Testis (tissue), 3 donors: ENCODE measurements around the gene BAZ1A. TPM values are rescaled to one million over a fixed set of nuclear protein-coding genes. Genes with fewer than 3 reads are reported as not detected.

Source experiments
- DNase-seq: peaks from one replicate; pipeline ENCODE4 v3.0.0-alpha.2; 2019
- H3K27ac ChIP-seq, 2 donors: fragments of 200-600 bp; sonication (generic); one replicate each; pipeline ENCODE4 v1.5.1; 2019
- H3K27me3 ChIP-seq: fragments of 200-600 bp; sonication (generic); one replicate; pipeline ENCODE4 v1.5.1; 2019
- H3K36me3 ChIP-seq: fragments of 200-600 bp; sonication (generic); one replicate; pipeline ENCODE4 v1.5.1; 2017; ENCODE audit warnings: low read depth; ENCODE audit errors: missing control alignments
- H3K4me1 ChIP-seq: fragments of 200-600 bp; sonication (generic); one replicate; pipeline ENCODE4 v1.5.1; 2019
- H3K4me3 ChIP-seq, 2 donors: fragments of 200-600 bp; sonication (generic); one replicate each; pipeline ENCODE4 v1.5.1; 2017 to 2019
- H3K9me3 ChIP-seq: fragments of 200-600 bp; sonication (generic); one replicate; pipeline ENCODE4 v1.5.1; 2017
- POLR2A ChIP-seq: fragments of 450-650 bp; IDR thresholded peaks from one replicate; pipeline ENCODE4 v1.6.1; 2017; ENCODE audit warnings: antibody characterized with exemption, mild to moderate bottlenecking, moderate library complexity
- WGBS, 2 donors: methylation state at CpG; one replicate each; pipeline ENCODE4 v1.1.5; 2018; 5-methylcytosine and 5-hydroxymethylcytosine counted together
- intact Hi-C: fragments of 100-400 bp; cut with DNase I; formaldehyde crosslinking; loops from one replicate; pipeline ENCODE4 v1.15.1; 2023; ENCODE audit warnings: low total_unique reads
- polyA plus RNA-seq: library from polyadenylated mRNA; stranded (reverse); fragments of 350-450 nt; fragmentation: Illumina TruSeq; extraction: RNeasy Lipid Tissue Mini Kit (QIAGEN cat#74804); gene quantifications from one replicate; pipeline ENCODE4 v1.2.3, GENCODE V29; 2014; ENCODE audit warnings: low read depth, low replicate concordance; ENCODE audit not compliant: insufficient read depth
- total RNA-seq, 2 donors: library from RNA; depleted of rRNA; stranded (reverse); fragments of >200 nt; gene quantifications; one replicate each; pipeline ENCODE4 v1.2.3, GENCODE V29; 2016
- TF ChIP-seq, protein P1 (sequence below), 3 experiments: fragments of 450-650 bp in 2 of 3; fragments of 200-600 bp in 1 of 3; sonication (generic) in 1 of 3; IDR thresholded peaks; one replicate each; pipeline ENCODE4 v1.5.1; 2016 to 2019; ENCODE audit warnings: antibody characterized with exemption in 3 of 3, mild to moderate bottlenecking in 2 of 3, moderate library complexity in 1 of 3

The BAZ1A gene
- total and polyA plus RNA-seq, 3 donors from 2014 or later, result 33.9 to 78.2 (median 63.1) TPM

DNA sequence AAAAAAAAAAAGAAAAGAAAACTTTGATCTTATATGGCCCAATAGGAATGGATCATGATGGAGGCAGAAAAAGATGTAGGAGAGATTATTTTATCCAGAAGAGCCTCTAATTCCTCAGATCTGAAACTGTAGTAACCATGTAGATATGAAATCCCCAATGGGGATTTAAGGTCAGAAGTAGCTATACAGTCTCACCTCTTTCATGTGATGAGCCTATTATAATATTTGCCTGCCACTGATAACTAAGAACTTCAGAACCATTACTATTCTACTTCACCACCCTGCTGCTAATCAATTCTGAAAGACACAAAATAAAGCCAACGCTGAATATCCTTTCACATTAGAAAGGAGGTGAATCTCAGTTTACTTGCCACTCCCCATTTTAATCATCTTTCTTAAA, 29.3 kb downstream of the BAZ1A start:
- H3K27me3 ChIP-seq, result no peaks in the 10 kb centered on the region
- no peak for DNase-seq
- peaks cover 10% of the 10 kb centered on the region for H3K4me1 ChIP-seq
- H3K36me3 ChIP-seq, result no peaks in the 10 kb centered on the region
- H3K9me3 ChIP-seq, result no peaks in the 10 kb centered on the region
- H3K27ac ChIP-seq, result no peak overlapping the region
- 70 to 80% methylated on average over 1 of the region's 1 CpG for WGBS, 2 donors
- TF ChIP-seq, protein P1, sequence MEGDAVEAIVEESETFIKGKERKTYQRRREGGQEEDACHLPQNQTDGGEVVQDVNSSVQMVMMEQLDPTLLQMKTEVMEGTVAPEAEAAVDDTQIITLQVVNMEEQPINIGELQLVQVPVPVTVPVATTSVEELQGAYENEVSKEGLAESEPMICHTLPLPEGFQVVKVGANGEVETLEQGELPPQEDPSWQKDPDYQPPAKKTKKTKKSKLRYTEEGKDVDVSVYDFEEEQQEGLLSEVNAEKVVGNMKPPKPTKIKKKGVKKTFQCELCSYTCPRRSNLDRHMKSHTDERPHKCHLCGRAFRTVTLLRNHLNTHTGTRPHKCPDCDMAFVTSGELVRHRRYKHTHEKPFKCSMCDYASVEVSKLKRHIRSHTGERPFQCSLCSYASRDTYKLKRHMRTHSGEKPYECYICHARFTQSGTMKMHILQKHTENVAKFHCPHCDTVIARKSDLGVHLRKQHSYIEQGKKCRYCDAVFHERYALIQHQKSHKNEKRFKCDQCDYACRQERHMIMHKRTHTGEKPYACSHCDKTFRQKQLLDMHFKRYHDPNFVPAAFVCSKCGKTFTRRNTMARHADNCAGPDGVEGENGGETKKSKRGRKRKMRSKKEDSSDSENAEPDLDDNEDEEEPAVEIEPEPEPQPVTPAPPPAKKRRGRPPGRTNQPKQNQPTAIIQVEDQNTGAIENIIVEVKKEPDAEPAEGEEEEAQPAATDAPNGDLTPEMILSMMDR (IDR thresholded peaks at IDR 0.05), result no peak
- TF ChIP-seq POLR2A, result no peak
- no peak overlapping the region for H3K4me3 ChIP-seq
- intact Hi-C loops, result no loop called here

DNA sequence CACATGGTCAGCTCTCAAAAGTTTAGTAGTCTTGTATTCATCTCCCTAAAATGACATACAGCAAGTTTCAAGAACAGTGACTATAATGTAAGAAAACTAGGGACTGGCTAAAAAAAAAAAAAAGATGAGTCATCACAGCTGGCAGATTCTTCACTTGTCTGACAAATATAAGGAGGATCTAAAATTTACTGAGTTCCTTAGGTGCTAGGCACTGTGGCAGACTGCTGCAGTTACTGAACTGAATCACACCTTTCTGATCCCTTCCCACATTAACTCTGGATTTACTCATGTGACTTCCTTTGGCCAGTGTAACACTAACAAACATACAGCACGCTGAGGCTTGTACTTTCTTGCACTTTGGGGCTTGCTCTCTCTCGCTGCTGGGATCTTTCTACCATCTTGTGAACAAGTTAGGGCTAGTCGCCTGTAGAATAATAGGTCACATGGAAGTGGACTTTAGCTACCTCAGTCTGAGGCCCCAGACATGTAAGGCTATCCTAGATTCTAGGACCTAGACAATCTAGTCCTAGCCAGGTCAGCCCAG, 32.1 kb downstream of the BAZ1A start:
- Histone ChIP-seq H3K27ac (peak overlapping the region in 1 of 2 donors; percentile 5), H3K36me3 (no peaks in the 10 kb centered on the region), H3K27me3 (no peaks in the 10 kb centered on the region), H3K9me3 (no peaks in the 10 kb centered on the region), H3K4me3 (no peak overlapping the region), H3K4me1 (peaks cover 10% of the 10 kb centered on the region)
- intact Hi-C loops, result no loop called here
- TF ChIP-seq, protein P1 (IDR thresholded peaks at IDR 0.05), result no peak
- TF ChIP-seq POLR2A, result no peak
- 61 to 70% methylated on average over 3 of the region's 3 CpGs for WGBS, 2 donors
- DNase-seq, result no peak

DNA sequence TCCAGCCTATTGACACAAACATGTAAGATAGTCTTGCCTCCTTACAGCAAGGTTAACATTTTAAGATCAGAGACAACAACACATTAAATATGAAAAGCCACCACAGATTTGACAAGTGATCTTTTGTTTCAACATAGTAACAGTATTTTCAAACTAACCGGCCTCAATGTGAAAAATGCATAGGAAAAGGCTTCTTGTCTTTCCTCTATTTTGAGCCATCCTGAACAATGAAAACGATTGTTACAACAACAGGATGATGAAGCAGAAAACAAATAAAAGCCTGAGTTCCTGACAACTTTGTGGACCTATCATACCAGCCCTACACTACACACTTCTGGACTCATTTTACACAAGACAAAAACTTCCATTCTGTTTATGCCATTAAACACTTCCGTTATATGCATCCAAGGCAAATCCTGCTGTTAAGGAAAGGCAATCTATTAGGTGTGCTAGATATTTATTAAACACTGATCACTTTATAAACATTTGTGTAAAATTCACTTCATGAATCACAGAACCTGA, 37.3 kb downstream of the BAZ1A start:
- WGBS, 2 donors, result 62 to 73% methylated on average over 3 of the region's 3 CpGs

DNA sequence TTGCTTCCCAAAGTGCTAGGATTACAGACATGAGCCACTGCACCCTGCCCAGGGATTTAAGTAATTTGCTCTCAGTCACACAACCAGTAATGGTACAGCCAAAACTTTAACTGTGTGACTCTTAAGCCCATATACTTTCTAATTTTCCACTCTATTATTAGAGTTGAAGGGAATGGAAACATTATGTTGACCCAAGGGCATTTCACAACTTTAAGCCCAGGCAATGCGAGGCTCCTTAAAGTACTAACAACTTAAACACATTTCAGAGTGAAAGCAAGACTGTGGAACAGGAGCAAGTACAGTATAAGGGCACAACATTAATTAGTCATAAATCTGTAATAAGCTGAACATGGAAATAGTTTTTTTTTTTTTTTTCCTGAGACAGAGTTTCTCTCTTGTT, 39.8 kb downstream of the BAZ1A start:
- 88 to 94% methylated on average over 1 of the region's 1 CpG for WGBS, 2 donors
- DNase-seq, result no peak
- H3K4me1 ChIP-seq, result peaks cover 8% of the 10 kb centered on the region
- H3K27ac ChIP-seq, result no peak overlapping the region
- H3K4me3 ChIP-seq, result no peak overlapping the region
- no peaks in the 10 kb centered on the region for H3K9me3 ChIP-seq
- no peaks in the 10 kb centered on the region for H3K27me3 ChIP-seq
- H3K36me3 ChIP-seq, result no peaks in the 10 kb centered on the region
- intact Hi-C loops, result no loop called here
- TF ChIP-seq POLR2A, result no peak
- TF ChIP-seq, protein P1 (IDR thresholded peaks at IDR 0.05), result no peak

More for the DNA sequence above, 37.3 kb downstream of the BAZ1A start:
- Histone ChIP-seq H3K27me3 (no peaks in the 10 kb centered on the region), H3K9me3 (no peaks in the 10 kb centered on the region), H3K27ac (peak overlapping the region; percentile 19 to 33), H3K4me1 (peaks cover 14% of the 10 kb centered on the region), H3K36me3 (no peaks in the 10 kb centered on the region), H3K4me3 (no peak overlapping the region)
- no peak for DNase-seq
- TF ChIP-seq, protein P1 (IDR thresholded peaks at IDR 0.05), result no peak
- no peak for TF ChIP-seq POLR2A
- intact Hi-C loops, result no loop called here
